ENCODE measurements around the gene INTS14. TPM values are rescaled to one million over a fixed set of nuclear protein-coding genes. Genes with fewer than 3 reads are reported as not detected.
"Not testable (repeated sequence)": the region's sequence is repeated elsewhere in the genome, so short reads cannot be mapped to it uniquely, and the experiment has no call there.

The INTS14 gene
- total RNA-seq, 1 donor from 2014 or later, result 35.7 TPM

- DNase-seq (ENCODE audit: low spot score), result no peak
Observed at GRCh38 chr15:65631503-65631902, 20.6 kb upstream of the INTS14 start.

- no peak for DNase-seq (ENCODE audit: low spot score)
Observed at GRCh38 chr15:65630760-65631159, 19.8 kb upstream of the INTS14 start.

GRCh38 chr15:65629548-65629947 lies 18.6 kb upstream of the INTS14 start:
- no peak for DNase-seq (ENCODE audit: low spot score)

GRCh38 chr15:65626856-65627255 lies 15.9 kb upstream of the INTS14 start:
- no peak for DNase-seq (ENCODE audit: low spot score)

- DNase-seq (ENCODE audit: low spot score), result no peak
Observed at GRCh38 chr15:65623103-65623502, 12.2 kb upstream of the INTS14 start.

- no peak for DNase-seq (ENCODE audit: low spot score)
Observed at GRCh38 chr15:65621638-65622037, 10.7 kb upstream of the INTS14 start, which contains the start of gene SLC24A1. Gene SLC24A1 (plus strand): TSS chr15:65621938. CDS start chr15:65624081, 2,143 bp downstream.

GRCh38 chr15:65620833-65621232 lies 9.9 kb upstream of the INTS14 start:
- no peak for DNase-seq (ENCODE audit: low spot score)

GRCh38 chr15:65619626-65620290 lies 8.8 kb upstream of the INTS14 start:
- DNase-seq (ENCODE audit: low spot score), result no peak

GRCh38 chr15:65618560-65619109 lies 7.7 kb upstream of the INTS14 start:
- no peak for DNase-seq (ENCODE audit: low spot score)

- DNase-seq (ENCODE audit: low spot score), result not testable (repeated sequence)
Observed at GRCh38 chr15:65615887-65616286, 5.0 kb upstream of the INTS14 start.

GRCh38 chr15:65612949-65613744 lies 2.2 kb upstream of the INTS14 start:
- no peak for DNase-seq (ENCODE audit: low spot score)

- DNase-seq (ENCODE audit: low spot score), result no peak
Observed at GRCh38 chr15:65612616-65612946, 1.6 kb upstream of the INTS14 start.

- DNase-seq (ENCODE audit: low spot score), result no peak
Observed at GRCh38 chr15:65611888-65612615, 1.1 kb upstream of the INTS14 start.

- no peak for DNase-seq (ENCODE audit: low spot score)
Observed at GRCh38 chr15:65603559-65603958, 7.4 kb downstream of the INTS14 start.

GRCh38 chr15:65603134-65603533 lies 7.8 kb downstream of the INTS14 start:
- DNase-seq (ENCODE audit: low spot score), result no peak

- no peak for DNase-seq (ENCODE audit: low spot score)
Observed at GRCh38 chr15:65599677-65600076, 11.3 kb downstream of the INTS14 start.

- DNase-seq (ENCODE audit: low spot score), result no peak
Observed at GRCh38 chr15:65598468-65598867, 12.5 kb downstream of the INTS14 start.

GRCh38 chr15:65595960-65596359 lies 15.0 kb downstream of the INTS14 start:
- no peak for DNase-seq (ENCODE audit: low spot score)

- DNase-seq (ENCODE audit: low spot score), result no peak
Observed at GRCh38 chr15:65587094-65587493, 23.8 kb downstream of the INTS14 start.

- DNase-seq (ENCODE audit: low spot score), result no peak
Observed at GRCh38 chr15:65584241-65584640, 26.7 kb downstream of the INTS14 start.

- DNase-seq (ENCODE audit: low spot score), result no peak
Observed at GRCh38 chr15:65583701-65584100, 27.2 kb downstream of the INTS14 start.

- no peak for DNase-seq (ENCODE audit: low spot score)
Observed at GRCh38 chr15:65580287-65580686, 30.6 kb downstream of the INTS14 start.
